ENCODE results near the gene PSMD3.

PSMD3 gene

GRCh38 chr17:40022497-40022896 is 41.9 kb downstream of the PSMD3 start:
- DNase-seq (ENCODE audit: low read depth): no peak

- no peak for DNase-seq (ENCODE audit: low read depth)
Observed at GRCh38 chr17:40022961-40023541, 42.4 kb downstream of the PSMD3 start.

- no peak for DNase-seq (ENCODE audit: low read depth)
Observed at GRCh38 chr17:40023590-40024292, 43.1 kb downstream of the PSMD3 start.

DNA sequence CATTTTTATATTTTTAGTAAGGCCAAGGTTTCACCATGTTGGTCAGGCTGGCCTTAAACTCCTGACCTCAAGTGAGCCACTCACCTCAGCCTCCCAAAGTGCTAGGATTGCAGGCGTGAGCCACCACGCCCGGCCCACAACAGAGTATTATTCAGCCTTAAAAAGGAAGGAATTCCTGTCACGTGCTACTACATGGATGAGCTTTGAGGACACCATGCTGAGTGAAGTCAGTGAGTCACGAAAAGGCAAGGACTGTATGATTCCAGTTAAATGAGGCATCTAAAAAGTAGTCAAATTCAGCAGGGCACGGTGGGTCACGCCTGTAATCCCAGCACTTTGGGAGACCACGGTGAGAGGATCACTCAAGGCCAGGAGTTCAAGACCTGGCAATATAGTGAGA is 44.3 kb downstream of the PSMD3 start:
- DNase-seq (ENCODE audit: low read depth): no peak

- no peak for DNase-seq (ENCODE audit: low read depth)
Observed at GRCh38 chr17:40025559-40025958, 45.0 kb downstream of the PSMD3 start.

DNA sequence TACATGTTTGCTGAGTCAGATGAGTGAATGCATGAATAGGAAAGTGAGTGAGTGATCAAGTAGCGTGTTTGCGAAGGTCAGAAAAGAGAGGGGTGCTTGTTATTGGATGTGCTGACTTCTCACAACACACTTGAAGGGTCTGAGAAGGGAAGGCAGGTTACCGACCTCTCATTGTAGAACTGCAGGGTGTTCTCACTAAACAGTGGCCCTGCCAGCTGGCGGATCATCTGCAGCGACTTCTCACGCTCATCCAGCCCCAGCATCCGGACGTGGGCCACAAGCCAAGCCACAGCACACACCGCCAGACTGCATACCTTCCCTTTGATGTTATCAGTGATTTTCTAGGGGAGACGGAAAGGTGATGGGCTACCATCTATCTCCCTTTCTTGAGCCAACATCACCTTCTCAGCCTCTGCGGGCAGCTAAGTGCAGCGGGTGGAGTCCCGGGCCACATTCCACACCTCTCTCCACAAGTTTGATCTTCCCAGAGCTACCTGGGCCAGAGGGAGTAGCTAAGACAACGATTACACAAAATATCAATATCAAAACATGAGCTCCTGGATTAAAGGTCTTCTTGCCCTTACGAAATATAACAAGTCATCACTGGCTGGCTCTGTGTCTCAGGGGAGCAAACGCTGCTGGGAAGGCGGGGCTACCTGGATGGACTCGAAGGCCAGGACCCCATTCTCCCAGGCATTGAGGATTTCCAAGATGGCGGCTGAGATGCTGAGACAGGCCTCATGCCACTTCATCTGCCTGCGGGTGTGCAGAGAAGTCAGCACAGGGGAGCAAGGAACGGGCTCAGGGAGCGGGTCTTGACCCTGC is 45.6 kb downstream of the PSMD3 start:
- no peak for DNase-seq (ENCODE audit: low read depth)

DNA sequence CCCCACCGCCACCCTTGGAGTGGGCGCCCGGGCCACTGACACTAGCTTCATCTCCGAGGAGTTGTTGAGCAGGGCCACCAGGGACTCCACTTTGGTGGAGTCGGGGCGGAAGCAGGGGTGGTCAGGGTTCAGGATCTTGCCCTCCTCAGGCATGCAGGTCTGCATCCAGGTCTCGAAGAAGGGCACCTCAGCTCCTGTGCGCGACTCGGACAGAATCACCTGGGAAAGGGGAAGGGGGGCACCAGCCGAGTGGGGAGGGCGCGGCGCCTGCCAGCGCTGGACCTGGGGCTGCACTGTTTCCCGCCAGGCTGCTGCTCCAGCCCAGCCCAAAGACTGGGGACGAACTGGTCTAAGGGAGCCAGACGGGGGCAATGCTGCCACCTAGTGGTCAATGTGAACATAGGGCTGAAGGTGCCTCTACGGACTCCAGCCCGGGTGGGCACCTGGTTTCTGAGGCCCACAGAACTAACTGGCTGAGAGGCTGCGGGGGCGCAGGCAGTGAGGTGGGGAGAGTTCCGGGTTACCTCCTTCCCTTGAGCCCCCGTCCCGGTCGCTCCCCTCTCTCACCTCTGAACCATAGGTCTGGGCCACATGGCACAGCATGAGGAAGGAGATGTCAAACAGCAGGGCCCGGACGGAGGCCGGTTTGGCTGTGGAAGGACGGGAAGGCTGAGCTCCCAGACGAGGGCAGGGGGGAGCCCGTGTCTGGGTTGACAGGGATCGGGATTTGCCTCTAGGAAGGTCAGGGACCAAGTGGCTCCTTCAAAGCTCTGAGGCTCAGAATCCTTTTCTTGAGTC is 46.4 kb downstream of the PSMD3 start:
- peak; percentile 58 for DNase-seq (ENCODE audit: low read depth)

DNA sequence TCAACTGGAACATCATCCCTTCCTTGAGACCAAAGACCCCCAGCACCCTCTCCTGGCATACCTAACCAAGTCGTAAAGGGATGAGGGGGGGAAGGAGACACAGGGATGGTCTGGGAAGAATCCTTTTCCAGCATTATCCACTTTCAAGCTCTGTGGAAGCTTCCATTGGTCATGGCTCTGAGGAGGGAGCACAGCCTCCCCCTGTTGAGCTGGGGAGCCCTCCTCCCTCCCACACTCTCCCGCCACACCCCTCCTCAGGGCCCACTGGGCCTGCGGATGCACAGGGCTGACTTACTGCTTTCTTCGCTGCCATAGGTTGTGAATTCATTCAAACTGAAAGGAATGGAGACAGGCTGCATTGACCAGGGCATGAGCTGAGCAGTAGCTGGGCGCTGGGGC is 47.0 kb downstream of the PSMD3 start:
- DNase-seq (ENCODE audit: low read depth): no peak

GRCh38 chr17:40028595-40028994 is 48.0 kb downstream of the PSMD3 start:
- DNase-seq (ENCODE audit: low read depth): no peak

- DNase-seq (ENCODE audit: low read depth): no peak
Observed at GRCh38 chr17:40031706-40032105, 51.1 kb downstream of the PSMD3 start.

- DNase-seq (ENCODE audit: low read depth): no peak
Observed at GRCh38 chr17:40032322-40033320, 52.0 kb downstream of the PSMD3 start.

GRCh38 chr17:40033339-40033738 is 52.7 kb downstream of the PSMD3 start:
- DNase-seq (ENCODE audit: low read depth): no peak

DNA sequence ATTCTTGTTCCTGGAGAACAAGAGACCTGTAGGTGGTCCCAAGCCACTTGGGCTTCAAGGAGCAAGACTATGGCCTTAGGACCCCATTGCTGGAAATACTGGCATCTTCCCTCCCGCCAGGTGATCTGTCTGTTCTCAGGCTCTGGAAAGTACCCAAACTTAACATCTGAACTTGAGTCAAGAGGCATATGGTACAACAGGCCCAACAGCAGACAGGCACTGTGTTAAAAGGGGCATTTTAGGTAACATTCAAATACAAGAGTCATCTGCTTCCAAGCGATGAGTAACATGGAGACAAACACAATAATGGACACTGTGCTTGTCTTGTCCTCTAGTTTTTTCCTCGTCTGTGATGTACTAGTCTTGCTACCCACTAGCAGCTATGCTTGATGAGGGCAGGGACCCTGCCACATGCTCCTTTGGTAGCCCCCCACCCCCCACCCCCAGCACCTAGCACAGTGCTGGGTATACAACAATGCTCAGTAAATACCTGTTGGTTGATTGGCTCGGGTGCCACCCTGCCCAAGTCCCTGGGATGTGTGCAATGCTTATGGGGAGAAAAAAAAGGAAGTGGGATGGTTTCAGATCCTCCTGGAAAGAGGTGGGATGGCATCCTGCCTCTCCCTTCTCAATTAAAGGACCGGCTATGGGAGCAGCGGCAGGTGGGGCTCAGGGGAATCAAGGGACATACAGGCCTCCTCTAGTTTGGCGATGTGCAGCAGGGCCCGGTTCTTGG is 54.0 kb downstream of the PSMD3 start:
- no peak for DNase-seq (ENCODE audit: low read depth)

GRCh38 chr17:40035162-40035559 is 54.6 kb downstream of the PSMD3 start:
- no peak for DNase-seq (ENCODE audit: low read depth)

- no peak for DNase-seq (ENCODE audit: low read depth)
Observed at GRCh38 chr17:40038882-40039513, 58.4 kb downstream of the PSMD3 start.

- no peak for DNase-seq (ENCODE audit: low read depth)
Observed at GRCh38 chr17:40041196-40041595, 60.6 kb downstream of the PSMD3 start.

Measured in CMK (cell line).